Fibroblast of gingiva (primary cell): ENCODE data around the gene SLX9.
"Not testable (repeated sequence)": the region's sequence is repeated elsewhere in the genome, so short reads cannot be mapped to it uniquely, and the experiment has no call there.

Experiments used
- DNase-seq: peaks from one replicate; pipeline ENCODE4 v3.0.0-alpha.2; 2011; ENCODE audit warnings: low read depth

Gene SLX9

GRCh38 chr21:45019887-45020537, 80.2 kb downstream of the SLX9 start:
- DNase-seq, result no peak

- no peak for DNase-seq
Observed at GRCh38 chr21:45020629-45021427, 81.0 kb downstream of the SLX9 start.

GRCh38 chr21:45021428-45022347, 81.9 kb downstream of the SLX9 start:
- no peak for DNase-seq

- DNase-seq, result no peak
Observed at GRCh38 chr21:45022348-45022675, 82.5 kb downstream of the SLX9 start.

- DNase-seq, result no peak
Observed at GRCh38 chr21:45022736-45023135, 82.9 kb downstream of the SLX9 start.

- DNase-seq, result not testable (repeated sequence)
Observed at GRCh38 chr21:45024516-45024915, 84.7 kb downstream of the SLX9 start.

- DNase-seq, result no peak
Observed at GRCh38 chr21:45026066-45026745, 86.4 kb downstream of the SLX9 start.
